ENCODE data around the gene MINK1.
A peak's percentile ranks its signal among the peaks of the same experiment; 100 is the strongest.

Gene MINK1

DNA sequence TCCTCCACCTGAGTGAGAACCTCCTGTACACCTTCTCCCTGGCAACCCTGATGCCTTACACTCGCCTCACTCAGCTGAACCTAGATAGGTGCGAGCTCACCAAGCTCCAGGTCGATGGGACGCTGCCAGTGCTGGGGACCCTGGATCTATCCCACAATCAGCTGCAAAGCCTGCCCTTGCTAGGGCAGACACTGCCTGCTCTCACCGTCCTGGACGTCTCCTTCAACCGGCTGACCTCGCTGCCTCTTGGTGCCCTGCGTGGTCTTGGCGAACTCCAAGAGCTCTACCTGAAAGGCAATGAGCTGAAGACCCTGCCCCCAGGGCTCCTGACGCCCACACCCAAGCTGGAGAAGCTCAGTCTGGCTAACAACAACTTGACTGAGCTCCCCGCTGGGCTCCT, 99.6 kb downstream of the MINK1 start:
- no peak for DNase-seq (ENCODE audit: low read depth, low spot score)

DNA sequence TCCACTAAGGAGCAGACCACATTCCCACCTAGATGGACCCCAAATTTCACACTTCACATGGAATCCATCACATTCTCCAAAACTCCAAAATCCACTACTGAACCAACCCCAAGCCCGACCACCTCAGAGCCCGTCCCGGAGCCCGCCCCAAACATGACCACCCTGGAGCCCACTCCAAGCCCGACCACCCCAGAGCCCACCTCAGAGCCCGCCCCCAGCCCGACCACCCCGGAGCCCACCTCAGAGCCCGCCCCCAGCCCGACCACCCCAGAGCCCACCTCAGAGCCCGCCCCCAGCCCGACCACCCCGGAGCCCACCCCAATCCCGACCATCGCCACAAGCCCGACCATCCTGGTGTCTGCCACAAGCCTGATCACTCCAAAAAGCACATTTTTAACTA, 100.5 kb downstream of the MINK1 start:
- DNase-seq (ENCODE audit: low read depth, low spot score), result no peak

- DNase-seq (ENCODE audit: low read depth, low spot score), result no peak
These were observed 101.2 kb downstream of the MINK1 start for GRCh38 chr17:4934173-4934979.

DNA sequence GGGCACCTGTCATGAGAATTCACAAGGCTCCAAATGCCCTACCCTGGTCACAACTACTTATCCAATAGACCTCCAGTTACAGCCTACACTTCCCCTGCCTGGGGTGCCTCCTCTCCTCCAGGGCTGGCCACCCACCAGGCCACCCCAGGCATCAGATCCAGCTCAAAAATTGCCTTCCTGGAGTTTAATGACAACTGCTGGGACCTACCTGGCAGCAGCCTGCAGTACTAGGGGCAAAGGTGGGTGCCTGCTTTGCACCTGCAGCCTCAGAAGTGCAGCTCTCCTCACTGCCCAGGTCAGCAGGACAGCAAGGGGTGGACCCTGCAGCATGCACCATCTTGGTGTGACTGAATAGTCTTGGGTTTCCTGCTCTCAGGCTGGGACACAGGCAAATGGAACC, 102.5 kb downstream of the MINK1 start:
- DNase-seq (ENCODE audit: low read depth, low spot score), result no peak

DNA sequence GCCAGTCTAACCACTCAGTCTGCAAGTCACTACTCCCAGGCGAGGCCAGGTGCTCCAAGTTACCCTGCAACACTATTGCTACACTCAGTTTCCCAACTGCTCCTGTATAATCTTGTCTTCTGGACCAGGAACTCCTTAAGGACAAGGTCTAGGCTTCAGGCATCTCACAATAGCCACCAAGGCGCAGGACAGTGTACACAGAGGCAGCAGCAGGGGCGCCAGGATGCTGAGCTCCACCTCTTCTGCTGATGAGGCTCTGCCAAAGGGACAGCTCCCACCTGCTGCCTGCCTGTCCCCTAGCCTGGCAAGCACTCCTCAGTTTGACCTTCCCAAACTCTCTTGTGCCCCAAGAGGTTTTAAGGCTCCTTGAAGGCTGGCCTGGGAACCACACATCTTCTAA, 103.3 kb downstream of the MINK1 start:
- DNase-seq (ENCODE audit: low read depth, low spot score), result no peak

GRCh38 chr17:4937553-4937952, 104.4 kb downstream of the MINK1 start:
- no peak for DNase-seq (ENCODE audit: low read depth, low spot score)

DNA sequence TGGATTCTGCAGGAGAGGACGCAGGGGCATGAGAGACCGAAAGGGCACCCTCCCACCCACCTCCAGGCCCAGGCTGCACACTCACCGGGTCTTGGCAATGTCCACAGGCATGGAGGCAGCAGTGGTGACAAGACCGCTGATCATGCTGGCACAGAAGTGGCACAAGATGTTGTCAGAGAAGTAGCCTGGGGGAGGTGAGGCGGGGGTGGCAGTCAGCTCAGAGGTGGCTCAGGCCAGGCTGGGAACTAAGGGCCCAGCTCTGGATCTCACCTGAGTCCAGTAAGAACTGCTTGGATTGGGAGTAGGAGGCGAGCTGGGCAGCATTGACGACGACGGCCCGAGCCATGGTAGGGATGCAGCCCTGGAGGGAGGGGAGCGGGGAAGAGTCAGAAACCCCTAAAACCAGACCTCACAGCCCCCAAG, 104.9 kb downstream of the MINK1 start:
- DNase-seq (ENCODE audit: low read depth, low spot score), result no peak

GRCh38 chr17:4938688-4939545, 105.8 kb downstream of the MINK1 start:
- no peak for DNase-seq (ENCODE audit: low read depth, low spot score)

DNA sequence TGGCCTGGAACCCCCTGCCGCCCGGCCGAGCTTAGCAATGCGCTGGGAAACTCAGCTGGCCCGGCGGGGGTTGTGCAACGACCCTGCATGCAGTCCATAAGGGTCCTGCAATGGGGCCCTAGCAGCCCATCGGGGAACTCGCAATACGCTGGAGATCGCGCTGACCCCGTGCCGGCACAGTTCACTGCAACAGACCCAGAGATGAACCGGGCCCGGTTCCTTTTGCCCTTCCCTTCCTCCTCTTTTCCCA, 106.3 kb downstream of the MINK1 start:
- no peak for DNase-seq (ENCODE audit: low read depth, low spot score)

DNA sequence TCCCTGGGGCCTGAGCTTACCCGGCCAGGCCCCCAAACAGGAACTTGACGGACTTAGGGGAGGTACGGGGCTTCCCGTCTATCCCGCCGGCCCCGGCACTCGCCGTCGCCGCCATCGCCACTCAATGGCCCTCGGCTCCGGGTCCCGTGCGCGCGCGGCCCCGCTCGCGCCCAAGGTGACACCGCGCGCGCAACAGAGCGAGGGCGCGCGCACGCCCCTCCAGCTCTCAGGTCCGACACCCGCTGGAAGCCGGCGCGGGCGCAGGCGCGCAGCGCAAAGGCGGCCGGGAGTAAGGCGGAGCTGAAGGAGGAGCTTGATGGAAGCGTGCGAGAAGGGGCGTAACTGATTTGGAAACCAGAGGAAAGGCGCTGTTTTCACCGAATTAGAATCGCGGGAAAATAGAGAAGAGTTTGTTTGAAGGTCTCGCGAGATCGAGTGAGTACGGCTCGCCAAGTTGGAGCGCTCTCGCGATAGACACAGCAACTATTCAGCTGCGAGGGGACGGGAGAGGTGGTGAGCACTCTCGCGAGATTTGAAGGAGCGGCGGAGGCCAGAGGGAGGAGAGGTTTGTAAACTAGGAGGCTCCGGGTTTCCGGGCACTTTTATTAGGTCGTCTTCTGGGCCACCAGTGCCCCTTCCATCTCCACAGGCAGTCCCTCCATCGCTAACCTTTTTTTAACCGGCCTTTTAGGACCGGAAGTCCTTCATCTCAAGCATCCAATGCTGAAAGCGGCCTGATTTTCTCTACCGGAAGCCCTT, 106.8 kb downstream of the MINK1 start, which contains the start of the genes RNF167 and SLC25A11:
RNF167 (plus strand) TSS at position 473 of the 759 bp plus-strand sequence. CDS start 642 bp downstream, outside the sequence.
SLC25A11 (minus strand) TSS at position 251 of the 759 bp plus-strand sequence; CDS start at position 115, 136 bp downstream.
- DNase-seq (ENCODE audit: low read depth, low spot score), result peak; percentile 91

GRCh38 chr17:4940555-4941318, 107.6 kb downstream of the MINK1 start:
- no peak for DNase-seq (ENCODE audit: low read depth, low spot score)

- no peak for DNase-seq (ENCODE audit: low read depth, low spot score)
These were observed 108.1 kb downstream of the MINK1 start for GRCh38 chr17:4941319-4941610.

GRCh38 chr17:4942760-4943508, 109.8 kb downstream of the MINK1 start:
- DNase-seq (ENCODE audit: low read depth, low spot score), result no peak

- no peak for DNase-seq (ENCODE audit: low read depth, low spot score)
These were observed 111.0 kb downstream of the MINK1 start for GRCh38 chr17:4944163-4944553.

DNA sequence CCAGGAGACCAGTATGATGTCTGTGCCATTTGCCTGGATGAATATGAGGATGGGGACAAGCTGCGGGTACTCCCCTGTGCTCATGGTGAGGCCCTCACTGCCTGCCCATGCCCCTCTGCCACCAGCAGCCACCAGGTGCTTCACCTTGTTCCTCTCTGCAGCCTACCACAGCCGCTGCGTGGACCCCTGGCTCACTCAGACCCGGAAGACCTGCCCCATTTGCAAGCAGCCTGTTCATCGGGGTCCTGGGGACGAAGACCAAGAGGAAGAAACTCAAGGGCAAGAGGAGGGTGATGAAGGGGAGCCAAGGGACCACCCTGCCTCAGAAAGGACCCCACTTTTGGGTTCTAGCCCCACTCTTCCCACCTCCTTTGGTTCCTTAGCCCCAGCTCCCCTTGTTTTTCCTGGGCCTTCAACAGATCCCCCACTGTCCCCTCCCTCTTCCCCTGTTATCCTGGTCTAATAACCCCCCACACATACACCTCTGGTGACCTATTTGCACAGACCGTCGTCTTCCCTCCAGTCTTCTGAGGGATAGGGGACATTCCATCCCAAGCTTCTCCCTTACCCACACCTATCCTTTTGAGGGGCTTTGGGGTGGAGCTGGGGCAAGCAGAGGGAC, 111.5 kb downstream of the MINK1 start:
- DNase-seq (ENCODE audit: low read depth, low spot score), result no peak

DNA sequence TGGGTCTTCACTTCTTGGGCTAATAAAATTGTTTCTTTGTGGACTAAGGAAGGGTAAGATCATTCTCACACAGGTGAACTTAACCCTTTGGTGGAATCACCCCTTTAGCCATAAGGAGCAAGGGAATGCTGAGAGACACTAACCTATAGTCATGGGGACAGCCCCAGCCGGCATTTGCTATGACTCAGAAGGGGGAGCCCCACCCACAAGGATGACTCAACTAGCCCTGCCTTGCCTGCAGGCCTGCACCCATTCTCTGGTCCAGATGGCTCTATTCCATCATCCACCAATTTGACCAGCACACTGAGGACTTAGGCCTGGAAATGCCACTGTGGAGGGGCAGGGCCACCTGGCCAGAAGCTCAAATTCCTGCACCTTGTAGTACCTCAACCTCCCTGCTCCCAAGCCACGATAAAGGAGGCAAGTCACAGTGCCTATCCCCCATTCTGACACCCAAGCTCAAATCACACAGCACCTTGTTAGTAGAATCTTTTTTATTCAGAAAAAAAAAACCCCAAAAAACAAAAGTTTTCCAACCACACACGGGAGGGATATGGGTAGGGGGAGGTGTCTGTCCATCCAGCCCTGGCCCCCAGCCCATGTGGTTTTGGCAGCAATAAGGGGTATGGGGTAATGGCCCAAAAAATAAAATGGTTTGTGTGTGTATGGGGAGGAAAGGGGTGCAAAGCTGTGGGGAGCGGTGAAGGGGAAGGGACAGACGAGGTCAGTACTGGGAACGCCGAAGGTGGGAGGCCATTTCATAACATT, 112.2 kb downstream of the MINK1 start:
- peak; percentile 59 for DNase-seq (ENCODE audit: low read depth, low spot score)

GRCh38 chr17:4945944-4946280, 112.8 kb downstream of the MINK1 start:
- DNase-seq (ENCODE audit: low read depth, low spot score), result no peak

DNA sequence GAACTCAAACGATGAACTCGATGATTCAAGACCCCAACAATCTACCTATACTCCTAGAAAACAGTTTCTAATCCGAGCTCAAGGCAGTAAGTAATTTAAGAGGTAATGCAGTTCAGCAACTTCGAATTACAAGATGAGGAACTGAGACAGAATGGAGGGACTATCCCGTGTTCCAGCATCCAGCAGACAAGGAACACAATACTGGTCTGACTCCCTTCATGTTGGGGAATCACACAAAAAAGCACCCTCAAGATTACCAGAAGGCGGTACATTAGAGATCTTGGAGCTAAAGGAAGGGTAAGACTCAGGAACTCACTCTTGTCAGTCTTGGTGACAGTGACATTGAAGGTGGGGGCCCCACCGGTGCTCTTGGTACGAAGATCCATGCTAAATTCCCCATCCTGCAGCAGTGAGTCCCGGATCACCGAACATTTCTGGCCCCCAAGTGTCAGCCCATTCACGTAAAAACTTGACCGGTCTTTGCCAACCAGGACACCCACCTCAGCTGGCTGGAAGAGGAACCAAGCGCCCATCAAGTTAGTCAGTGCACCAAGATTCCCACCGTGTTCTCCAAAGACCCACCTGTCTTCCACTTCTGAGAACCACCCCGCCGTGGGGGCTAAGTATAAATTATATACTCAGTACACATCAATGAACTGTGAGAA, 113.3 kb downstream of the MINK1 start:
- DNase-seq (ENCODE audit: low read depth, low spot score), result no peak

DNA sequence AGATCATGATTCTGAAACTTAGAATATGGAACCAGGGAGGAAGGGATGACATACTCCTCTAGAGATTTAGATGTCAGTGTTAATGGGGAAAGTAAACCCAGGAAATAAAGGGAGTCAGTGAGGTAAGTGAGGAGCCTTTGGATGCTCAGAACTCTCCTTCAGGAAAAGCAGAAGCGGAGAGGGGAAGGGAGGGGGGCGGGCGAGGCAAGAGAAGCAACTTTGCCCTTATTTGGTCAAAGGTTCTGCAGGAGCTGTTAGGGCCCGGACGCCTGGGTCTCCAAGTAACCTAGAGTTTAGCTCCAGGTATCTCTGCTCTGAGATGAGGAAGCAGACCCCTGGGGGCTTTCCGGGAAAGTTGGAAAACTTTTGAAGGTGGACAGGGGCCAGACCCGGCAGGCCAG, 113.9 kb downstream of the MINK1 start:
- DNase-seq (ENCODE audit: low read depth, low spot score), result no peak

Measured in activated CD4-positive, CD25-positive, alpha-beta regulatory T cell treated with anti-CD3 and anti-CD28 coated beads, Interleukin-2, amount 50 U/mL, for 16 hours (primary cell).